Activated naive CD4-positive, alpha-beta T cell treated with anti-CD3 and anti-CD28 coated beads for 36 hours (primary cell): ENCODE data around the gene CR2. TPM values are rescaled to one million over a fixed set of nuclear protein-coding genes. Genes with fewer than 3 reads are reported as not detected.
"Not testable (repeated sequence)": the region's sequence is repeated elsewhere in the genome, so short reads cannot be mapped to it uniquely, and the experiment has no call there.

ENCODE experiments used
- CTCF ChIA-PET: fragments of 350-600 bp; sonication (Branson Sonifier 250); formaldehyde crosslinking; loops from one replicate; lab custom pipeline; 2021; ENCODE audit warnings: antibody characterized with exemption; lab: Charles Lee
- DNase-seq: peaks from one replicate; pipeline ENCODE4 v3.0.0-alpha.2; 2020
- H3K27ac Mint-ChIP-seq: one replicate; pipeline ENCODE4 v1.8.0; 2021; ENCODE audit warnings: mild to moderate bottlenecking, mixed read lengths
- H3K27me3 Mint-ChIP-seq: one replicate; pipeline ENCODE4 v1.8.0; 2021; ENCODE audit warnings: low read depth, mixed read lengths
- H3K36me3 Mint-ChIP-seq: one replicate; pipeline ENCODE4 v1.8.0; 2021; ENCODE audit warnings: low read depth, mixed read lengths
- H3K4me1 Mint-ChIP-seq: one replicate; pipeline ENCODE4 v1.8.0; 2021; ENCODE audit warnings: low read depth, mixed read lengths
- H3K4me3 Mint-ChIP-seq: one replicate; pipeline ENCODE4 v1.8.0; 2021; ENCODE audit warnings: mild to moderate bottlenecking, moderate library complexity, mixed read lengths
- H3K9me3 Mint-ChIP-seq: one replicate; pipeline ENCODE4 v1.8.0; 2021; ENCODE audit warnings: mixed read lengths
- intact Hi-C: fragments of 100-400 bp; cut with micrococcal nuclease; formaldehyde crosslinking; loops from one replicate; pipeline ENCODE4 v1.15.1; 2023
- total RNA-seq, 2 experiments: library from RNA; stranded (reverse); gene quantifications; one replicate each; pipeline ENCODE4 v1.2.3, GENCODE V29; 2021

Gene CR2
- total RNA-seq, 2 experiments from 2014 or later: 0.36 to 1.8 TPM

GRCh38 chr1:207518608-207519236 lies 64.6 kb downstream of the CR2 start:
- H3K4me3 Mint-ChIP-seq: no peak overlapping the region
- DNase-seq: no peak
- H3K36me3 Mint-ChIP-seq: no peaks in the 10 kb centered on the region
- no peaks in the 10 kb centered on the region for H3K4me1 Mint-ChIP-seq
- CTCF ChIA-PET: no interaction called here
- peaks cover under 1% of the 10 kb centered on the region for H3K27me3 Mint-ChIP-seq
- intact Hi-C loops: no loop called here
- H3K9me3 Mint-ChIP-seq: no peaks in the 10 kb centered on the region
- no peak overlapping the region for H3K27ac Mint-ChIP-seq

GRCh38 chr1:207519505-207520399 lies 65.6 kb downstream of the CR2 start:
- Mint-ChIP-seq H3K27ac (no peak overlapping the region), H3K9me3 (no peaks in the 10 kb centered on the region), H3K4me1 (no peaks in the 10 kb centered on the region), H3K27me3 (peaks cover 3% of the 10 kb centered on the region), H3K4me3 (no peak overlapping the region), H3K36me3 (no peaks in the 10 kb centered on the region)
- intact Hi-C loops: no loop called here
- no peak for DNase-seq
- CTCF ChIA-PET: no interaction called here

GRCh38 chr1:207520400-207521345 lies 66.5 kb downstream of the CR2 start:
- H3K9me3 Mint-ChIP-seq, H3K27ac Mint-ChIP-seq, H3K4me3 Mint-ChIP-seq, H3K4me1 Mint-ChIP-seq, H3K36me3 Mint-ChIP-seq, DNase-seq, intact Hi-C loops, H3K27me3 Mint-ChIP-seq: not testable (repeated sequence)
- CTCF ChIA-PET: interaction anchor here (0.6 kb wide), 1 partner anchor 441 kb away, joined by 3 read pairs; no protein-coding TSS in a partner anchor

GRCh38 chr1:207525239-207525638 lies 71.1 kb downstream of the CR2 start:
- DNase-seq, H3K9me3 Mint-ChIP-seq, H3K27me3 Mint-ChIP-seq, H3K36me3 Mint-ChIP-seq, H3K4me1 Mint-ChIP-seq, H3K4me3 Mint-ChIP-seq, H3K27ac Mint-ChIP-seq, intact Hi-C loops, CTCF ChIA-PET: not testable (repeated sequence)

GRCh38 chr1:207528401-207528800 lies 74.3 kb downstream of the CR2 start:
- CTCF ChIA-PET, H3K4me1 Mint-ChIP-seq, H3K27ac Mint-ChIP-seq, intact Hi-C loops, H3K4me3 Mint-ChIP-seq, H3K9me3 Mint-ChIP-seq, H3K36me3 Mint-ChIP-seq, H3K27me3 Mint-ChIP-seq, DNase-seq: not testable (repeated sequence)

- H3K36me3 Mint-ChIP-seq, intact Hi-C loops, H3K27ac Mint-ChIP-seq, H3K4me3 Mint-ChIP-seq, CTCF ChIA-PET, H3K9me3 Mint-ChIP-seq, H3K27me3 Mint-ChIP-seq, H3K4me1 Mint-ChIP-seq, DNase-seq: not testable (repeated sequence)
Observed at GRCh38 chr1:207536263-207536662, 82.1 kb downstream of the CR2 start.

Other genes starting within 250 kb of the CR2 start
- gene CD55, start 132.7 kb upstream of the CR2 start, total RNA-seq: 10 to 100 TPM; 62.1 to 66.0 TPM
- not detected for gene CR1, start 41.8 kb downstream of the CR2 start, total RNA-seq
- gene CR1L, start 190.8 kb downstream of the CR2 start, total RNA-seq: not detected